Left ventricle myocardium inferior (tissue), 1 donor: ENCODE results near the gene SLC22A16. TPM values are rescaled to one million over a fixed set of nuclear protein-coding genes. Genes with fewer than 3 reads are reported as not detected.
"Not testable (repeated sequence)": the region's sequence is repeated elsewhere in the genome, so short reads cannot be mapped to it uniquely, and the experiment has no call there.

Experiments used
- DNase-seq: peaks from one replicate; pipeline ENCODE4 v3.0.0-alpha.2; 2020
- H3K27ac ChIP-seq: fragments of 200-600 bp; replicated peaks from 2 replicates; pipeline ENCODE4 v1.8.0; 2021
- H3K27me3 ChIP-seq: fragments of 200-600 bp; 2 replicates; pipeline ENCODE4 v1.8.0; 2021; ENCODE audit warnings: low read depth
- H3K36me3 ChIP-seq: fragments of 200-600 bp; 2 replicates; pipeline ENCODE4 v1.8.0; 2021
- H3K4me1 ChIP-seq: fragments of 200-600 bp; 2 replicates; pipeline ENCODE4 v1.8.0; 2021
- H3K4me3 ChIP-seq: fragments of 200-600 bp; 2 replicates; pipeline ENCODE4 v1.8.0; 2021; ENCODE audit warnings: mild to moderate bottlenecking, moderate library complexity
- H3K9me3 ChIP-seq: fragments of 200-600 bp; replicated peaks from 2 replicates; pipeline ENCODE4 v1.8.0; 2021
- intact Hi-C: fragments of 100-400 bp; cut with micrococcal nuclease; formaldehyde crosslinking; loops from one replicate; pipeline ENCODE4 v1.11.0; 2022
- total RNA-seq: library from RNA; stranded (reverse); fragmentation: NEBNext Ultra II Directional; extraction: Animal tissue kit (Norgen Biotek cat#: 25700); gene quantifications from one replicate; pipeline ENCODE4 v1.2.1, GENCODE V29; 2021
- TF ChIP-seq, protein P1 (sequence below): fragments of 200-600 bp; IDR thresholded peaks from 2 replicates; pipeline ENCODE4 v1.8.0; 2021; ENCODE audit warnings: antibody characterized with exemption, mild to moderate bottlenecking, borderline replicate concordance
- donor health status: DM: no; HTN: yes; CAD: no; lungs with severe emphysema.

SLC22A16 gene
- total RNA-seq, 1 donor from 2014 or later = not detected

- DNase-seq = no peak
- no peaks in the 10 kb centered on the region for H3K36me3 ChIP-seq
- H3K27me3 ChIP-seq = no peaks in the 10 kb centered on the region
- no peaks in the 10 kb centered on the region for H3K9me3 ChIP-seq
- H3K4me3 ChIP-seq = no peak overlapping the region
- peaks cover 18% of the 10 kb centered on the region for H3K4me1 ChIP-seq
- TF ChIP-seq, protein P1, sequence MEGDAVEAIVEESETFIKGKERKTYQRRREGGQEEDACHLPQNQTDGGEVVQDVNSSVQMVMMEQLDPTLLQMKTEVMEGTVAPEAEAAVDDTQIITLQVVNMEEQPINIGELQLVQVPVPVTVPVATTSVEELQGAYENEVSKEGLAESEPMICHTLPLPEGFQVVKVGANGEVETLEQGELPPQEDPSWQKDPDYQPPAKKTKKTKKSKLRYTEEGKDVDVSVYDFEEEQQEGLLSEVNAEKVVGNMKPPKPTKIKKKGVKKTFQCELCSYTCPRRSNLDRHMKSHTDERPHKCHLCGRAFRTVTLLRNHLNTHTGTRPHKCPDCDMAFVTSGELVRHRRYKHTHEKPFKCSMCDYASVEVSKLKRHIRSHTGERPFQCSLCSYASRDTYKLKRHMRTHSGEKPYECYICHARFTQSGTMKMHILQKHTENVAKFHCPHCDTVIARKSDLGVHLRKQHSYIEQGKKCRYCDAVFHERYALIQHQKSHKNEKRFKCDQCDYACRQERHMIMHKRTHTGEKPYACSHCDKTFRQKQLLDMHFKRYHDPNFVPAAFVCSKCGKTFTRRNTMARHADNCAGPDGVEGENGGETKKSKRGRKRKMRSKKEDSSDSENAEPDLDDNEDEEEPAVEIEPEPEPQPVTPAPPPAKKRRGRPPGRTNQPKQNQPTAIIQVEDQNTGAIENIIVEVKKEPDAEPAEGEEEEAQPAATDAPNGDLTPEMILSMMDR = no peak
- H3K27ac ChIP-seq = no peak overlapping the region
- intact Hi-C loops = no loop called here
Observed at GRCh38 chr6:110512991-110513390, 36.6 kb upstream of the SLC22A16 start.

GRCh38 chr6:110512549-110512948 lies 36.1 kb upstream of the SLC22A16 start:
- H3K4me3 ChIP-seq, intact Hi-C loops, DNase-seq: not testable (repeated sequence)

GRCh38 chr6:110511401-110511800 lies 35.0 kb upstream of the SLC22A16 start:
- TF ChIP-seq, protein P1 = no peak
- Histone ChIP-seq H3K4me3 (no peak overlapping the region), H3K4me1 (peaks cover 18% of the 10 kb centered on the region), H3K36me3 (no peaks in the 10 kb centered on the region), H3K27ac (no peak overlapping the region), H3K9me3 (no peaks in the 10 kb centered on the region), H3K27me3 (no peaks in the 10 kb centered on the region)
- DNase-seq = no peak
- intact Hi-C loops = no loop called here

More at GRCh38 chr6:110512549-110512948, 36.1 kb upstream of the SLC22A16 start:
- peaks cover 18% of the 10 kb centered on the region for H3K4me1 ChIP-seq
- H3K9me3 ChIP-seq, H3K27me3 ChIP-seq, H3K36me3 ChIP-seq, H3K27ac ChIP-seq: not testable (repeated sequence)

DNA sequence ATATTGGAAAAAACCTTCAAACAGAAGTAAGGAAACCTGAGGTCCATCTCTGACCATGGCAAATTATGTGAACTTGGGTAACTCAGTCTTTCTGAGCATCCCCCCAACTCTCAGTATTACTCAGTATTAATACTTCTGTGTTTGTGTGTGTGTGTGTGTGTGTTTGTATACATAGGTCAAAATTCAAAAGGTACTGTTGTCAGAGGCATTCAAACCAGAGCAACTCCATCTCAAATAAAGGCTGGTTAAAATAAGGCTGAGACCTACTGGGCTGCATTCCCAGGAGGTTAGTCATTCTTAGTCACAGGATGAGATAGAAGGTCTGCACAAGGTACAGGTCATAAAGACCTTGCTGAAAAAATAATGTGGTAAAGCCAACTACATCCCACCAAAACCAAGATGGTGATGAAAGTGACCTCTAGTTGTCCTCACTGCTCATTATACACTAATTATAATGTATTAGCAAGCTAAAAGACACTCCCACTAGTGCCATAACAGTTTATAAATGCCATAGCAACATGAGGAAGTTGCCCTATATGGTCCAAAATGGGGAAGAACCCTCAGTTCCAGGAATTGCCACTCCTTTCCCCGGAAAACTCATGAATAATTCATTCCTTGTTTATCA lies 33.3 kb upstream of the SLC22A16 start:
- DNase-seq = no peak
- Histone ChIP-seq H3K27ac (no peak overlapping the region), H3K4me3 (no peak overlapping the region), H3K9me3 (no peaks in the 10 kb centered on the region), H3K36me3 (no peaks in the 10 kb centered on the region), H3K27me3 (no peaks in the 10 kb centered on the region), H3K4me1 (peaks cover 18% of the 10 kb centered on the region)
- intact Hi-C loops = no loop called here
- TF ChIP-seq, protein P1 = no peak

- H3K27ac ChIP-seq, H3K36me3 ChIP-seq, H3K4me3 ChIP-seq, DNase-seq, H3K27me3 ChIP-seq, H3K9me3 ChIP-seq, H3K4me1 ChIP-seq, intact Hi-C loops: not testable (repeated sequence)
Observed at GRCh38 chr6:110504891-110505290, 28.5 kb upstream of the SLC22A16 start.

GRCh38 chr6:110495949-110496348 lies 19.5 kb upstream of the SLC22A16 start:
- Histone ChIP-seq H3K27ac (no peak overlapping the region), H3K27me3 (no peaks in the 10 kb centered on the region), H3K9me3 (no peaks in the 10 kb centered on the region), H3K4me1 (no peaks in the 10 kb centered on the region), H3K36me3 (no peaks in the 10 kb centered on the region), H3K4me3 (no peak overlapping the region)
- TF ChIP-seq, protein P1 = no peak
- intact Hi-C loops = no loop called here
- no peak for DNase-seq
